Activated CD4-positive, alpha-beta T cell treated with anti-CD3 and anti-CD28 coated beads, Interleukin-2, amount 50 U/mL, for 1 hour (primary cell): ENCODE data around the gene KCNK3.

Experiments
- DNase-seq: peaks from one replicate; pipeline ENCODE4 v3.0.0-alpha.2; 2020

The KCNK3 gene

GRCh38 chr2:26692897-26693849 lies 651 bp downstream of the KCNK3 start:
- no peak for DNase-seq

- DNase-seq: no peak
Observed at GRCh38 chr2:26694001-26694400, 1.5 kb downstream of the KCNK3 start.

GRCh38 chr2:26696351-26696816 lies 3.9 kb downstream of the KCNK3 start:
- DNase-seq: no peak

- DNase-seq: no peak
Observed at GRCh38 chr2:26697425-26697824, 4.9 kb downstream of the KCNK3 start.

- no peak for DNase-seq
Observed at GRCh38 chr2:26699295-26699694, 6.8 kb downstream of the KCNK3 start.

- DNase-seq: no peak
Observed at GRCh38 chr2:26700078-26700477, 7.6 kb downstream of the KCNK3 start.

- no peak for DNase-seq
Observed at GRCh38 chr2:26701596-26701995, 9.1 kb downstream of the KCNK3 start.

GRCh38 chr2:26702025-26702424 lies 9.5 kb downstream of the KCNK3 start:
- no peak for DNase-seq

GRCh38 chr2:26704441-26704977 lies 12.0 kb downstream of the KCNK3 start:
- DNase-seq: no peak

- no peak for DNase-seq
Observed at GRCh38 chr2:26705126-26705525, 12.6 kb downstream of the KCNK3 start.

- DNase-seq: no peak
Observed at GRCh38 chr2:26706093-26706492, 13.6 kb downstream of the KCNK3 start.

GRCh38 chr2:26706616-26707473 lies 14.3 kb downstream of the KCNK3 start:
- no peak for DNase-seq

GRCh38 chr2:26707747-26708146 lies 15.2 kb downstream of the KCNK3 start:
- no peak for DNase-seq

- no peak for DNase-seq
Observed at GRCh38 chr2:26708457-26708856, 15.9 kb downstream of the KCNK3 start.

- no peak for DNase-seq
Observed at GRCh38 chr2:26709323-26710110, 17.0 kb downstream of the KCNK3 start.

GRCh38 chr2:26710145-26710544 lies 17.6 kb downstream of the KCNK3 start:
- no peak for DNase-seq

GRCh38 chr2:26710743-26711456 lies 18.4 kb downstream of the KCNK3 start:
- DNase-seq: no peak

GRCh38 chr2:26711457-26712161 lies 19.1 kb downstream of the KCNK3 start:
- DNase-seq: no peak

- no peak for DNase-seq
Observed at GRCh38 chr2:26712486-26713465, 20.3 kb downstream of the KCNK3 start.
